Progenitor cell of endocrine pancreas (in vitro differentiated cells): ENCODE data around the gene FOXK1. TPM values are rescaled to one million over a fixed set of nuclear protein-coding genes. Genes with fewer than 3 reads are reported as not detected.

Experiments used
- DNase-seq: peaks from one replicate; pipeline ENCODE4 v3.0.0; 2021; ENCODE audit warnings: low spot score; ENCODE audit not compliant: unreplicated experiment
- H3K27ac Mint-ChIP-seq: 2 replicates; pipeline ENCODE4 v1.8.0; 2021; ENCODE audit warnings: mild to moderate bottlenecking, moderate library complexity, mixed read lengths
- H3K27me3 Mint-ChIP-seq: 2 replicates; pipeline ENCODE4 v1.8.0; 2021; ENCODE audit warnings: mixed read lengths
- H3K36me3 Mint-ChIP-seq: 2 replicates; pipeline ENCODE4 v1.8.0; 2022; ENCODE audit warnings: mixed read lengths; ENCODE audit not compliant: insufficient read depth
- H3K4me1 Mint-ChIP-seq: 2 replicates; pipeline ENCODE4 v1.8.0; 2021; ENCODE audit warnings: low read depth, mixed read lengths
- H3K4me3 Mint-ChIP-seq: 2 replicates; pipeline ENCODE4 v1.8.0; 2021; ENCODE audit warnings: low read depth, mild to moderate bottlenecking, moderate library complexity, mixed read lengths
- H3K9me3 Mint-ChIP-seq: 2 replicates; pipeline ENCODE4 v1.8.0; 2021; ENCODE audit warnings: low read depth, mixed read lengths
- CTCF ChIP-seq: fragments of 200-600 bp; sonication (generic); IDR thresholded peaks from one replicate; pipeline ENCODE4 v1.5.0; 2021; ENCODE audit warnings: antibody characterized with exemption, mild to moderate bottlenecking; ENCODE audit not compliant: unreplicated experiment
- total RNA-seq: library from RNA; stranded (reverse); gene quantifications from 2 replicates; pipeline ENCODE4 v1.2.1, GENCODE V29; 2021

FOXK1 gene
- total RNA-seq, 1 donor from 2014 or later = 47.6 TPM

- H3K27me3 Mint-ChIP-seq = no peaks in the 10 kb centered on the region
- TF ChIP-seq CTCF = no peak
- H3K4me1 Mint-ChIP-seq = peaks cover 16% of the 10 kb centered on the region
- no peak for DNase-seq
- peaks cover 47% of the 10 kb centered on the region for H3K36me3 Mint-ChIP-seq
- H3K4me3 Mint-ChIP-seq = no peak overlapping the region
- peaks cover 6% of the 10 kb centered on the region for H3K9me3 Mint-ChIP-seq
- no peak overlapping the region for H3K27ac Mint-ChIP-seq
These were observed 32.1 kb downstream of the FOXK1 start for GRCh38 chr7:4714161-4714700.

- no peak overlapping the region for H3K27ac Mint-ChIP-seq
- H3K4me3 Mint-ChIP-seq = no peak overlapping the region
- H3K27me3 Mint-ChIP-seq = no peaks in the 10 kb centered on the region
These were observed 32.8 kb downstream of the FOXK1 start for GRCh38 chr7:4714767-4715409.

GRCh38 chr7:4715410-4715776, 33.3 kb downstream of the FOXK1 start:
- no peak for DNase-seq
- Mint-ChIP-seq H3K4me3 (no peak overlapping the region), H3K27ac (no peak overlapping the region), H3K4me1 (peaks cover 16% of the 10 kb centered on the region), H3K36me3 (peaks cover 47% of the 10 kb centered on the region), H3K9me3 (peaks cover 6% of the 10 kb centered on the region), H3K27me3 (no peaks in the 10 kb centered on the region)
- TF ChIP-seq CTCF = no peak

More at GRCh38 chr7:4714767-4715409, 32.8 kb downstream of the FOXK1 start:
- Mint-ChIP-seq H3K4me1 (peaks cover 16% of the 10 kb centered on the region), H3K9me3 (peaks cover 6% of the 10 kb centered on the region), H3K36me3 (peaks cover 45% of the 10 kb centered on the region)
- no peak for DNase-seq
- no peak for TF ChIP-seq CTCF

GRCh38 chr7:4716946-4717795, 35.1 kb downstream of the FOXK1 start:
- Mint-ChIP-seq H3K4me1 (peaks cover 6% of the 10 kb centered on the region), H3K27me3 (no peaks in the 10 kb centered on the region), H3K27ac (peak overlapping the region; percentile 71), H3K36me3 (peaks cover 36% of the 10 kb centered on the region), H3K4me3 (no peak overlapping the region), H3K9me3 (peaks cover 6% of the 10 kb centered on the region)
- DNase-seq = no peak
- no peak for TF ChIP-seq CTCF

GRCh38 chr7:4718075-4718474, 36.0 kb downstream of the FOXK1 start:
- no peaks in the 10 kb centered on the region for H3K4me1 Mint-ChIP-seq
- H3K27ac Mint-ChIP-seq = peak overlapping the region; percentile 71
- H3K9me3 Mint-ChIP-seq = peaks cover 6% of the 10 kb centered on the region
- no peaks in the 10 kb centered on the region for H3K27me3 Mint-ChIP-seq
- no peak for DNase-seq
- TF ChIP-seq CTCF = no peak
- H3K4me3 Mint-ChIP-seq = no peak overlapping the region
- H3K36me3 Mint-ChIP-seq = peaks cover 33% of the 10 kb centered on the region
